ENCODE data around the gene KIAA1671. TPM values are rescaled to one million over a fixed set of nuclear protein-coding genes. Genes with fewer than 3 reads are reported as not detected.
"Not testable (repeated sequence)": the region's sequence is repeated elsewhere in the genome, so short reads cannot be mapped to it uniquely, and the experiment has no call there.

KIAA1671 gene
- total RNA-seq, 2 experiments from 2014 or later, result 5.1 to 5.5 TPM

GRCh38 chr22:25236417-25236816, 283.9 kb downstream of the KIAA1671 start:
- H3K27me3 Mint-ChIP-seq (ENCODE audit: low read depth), result peaks cover 31% of the 10 kb centered on the region
- ChIA-PET CTCF (interaction anchor here (0.6 to 1.5 kb wide), 5 partner anchors 11 to 418 kb away, joined by 3 read pairs; no protein-coding TSS in a partner anchor), POLR2A (no interaction called here)

GRCh38 chr22:25237503-25237902, 285.0 kb downstream of the KIAA1671 start:
- ChIA-PET CTCF (interaction anchor here (1.4 kb wide), 1 partner anchor 156 kb away, joined by 3 read pairs; no protein-coding TSS in a partner anchor), POLR2A (no interaction called here)
- Mint-ChIP-seq H3K36me3 (ENCODE audit: low read depth) (no peaks in the 10 kb centered on the region), H3K4me3 (no peak overlapping the region), H3K27me3 (ENCODE audit: low read depth) (peaks cover 27% of the 10 kb centered on the region), H3K27ac (no peak overlapping the region), H3K4me1 (ENCODE audit: low read depth) (peaks cover 4% of the 10 kb centered on the region), H3K9me3 (ENCODE audit: insufficient read depth) (no peaks in the 10 kb centered on the region)
- ATAC-seq (no peak), DNase-seq (no peak)

More at GRCh38 chr22:25236417-25236816, 283.9 kb downstream of the KIAA1671 start:
- ATAC-seq (no peak), DNase-seq (no peak)
- no peaks in the 10 kb centered on the region for H3K9me3 Mint-ChIP-seq (ENCODE audit: insufficient read depth)
- peaks cover 4% of the 10 kb centered on the region for H3K4me1 Mint-ChIP-seq (ENCODE audit: low read depth)
- no peak overlapping the region for H3K27ac Mint-ChIP-seq
- H3K36me3 Mint-ChIP-seq (ENCODE audit: low read depth), result no peaks in the 10 kb centered on the region
- H3K4me3 Mint-ChIP-seq, result no peak overlapping the region

GRCh38 chr22:25238058-25238457, 285.5 kb downstream of the KIAA1671 start:
- H3K4me1 Mint-ChIP-seq (ENCODE audit: low read depth); H3K9me3 Mint-ChIP-seq (ENCODE audit: insufficient read depth); POLR2A ChIA-PET; ATAC-seq; H3K27ac Mint-ChIP-seq; H3K4me3 Mint-ChIP-seq; CTCF ChIA-PET; DNase-seq; H3K36me3 Mint-ChIP-seq (ENCODE audit: low read depth): not testable (repeated sequence)
- peaks cover 27% of the 10 kb centered on the region for H3K27me3 Mint-ChIP-seq (ENCODE audit: low read depth)

Other genes starting within 250 kb of the KIAA1671 start
- gene PIWIL3, start 178.0 kb upstream of the KIAA1671 start, total RNA-seq, result not detected
- gene SGSM1, start 146.5 kb upstream of the KIAA1671 start, total RNA-seq, result not detected
- not detected for gene LHFPL7, start 6.0 kb upstream of the KIAA1671 start, total RNA-seq
- gene CRYBB3, start 247.1 kb downstream of the KIAA1671 start, total RNA-seq, result not detected

All from activated CD8-positive, alpha-beta T cell treated with anti-CD3 and anti-CD28 coated beads, Interleukin-2, amount 10 ng/mL, durations not matched to agents 7 days and 5 days (primary cell).